Immature natural killer cell (primary cell): ENCODE data around the gene NAA35. TPM values are rescaled to one million over a fixed set of nuclear protein-coding genes. Genes with fewer than 3 reads are reported as not detected.
"Not testable (repeated sequence)": the region's sequence is repeated elsewhere in the genome, so short reads cannot be mapped to it uniquely, and the experiment has no call there.

Experiments used
- DNase-seq, 3 donors: peaks; one replicate each; pipeline ENCODE4 v3.0.0; 2022; ENCODE audit warnings: mixed read lengths in 1 of 3
- H3K27ac Mint-ChIP-seq, 6 donors: one replicate each; pipeline ENCODE4 v1.8.0; 2020; ENCODE audit warnings: mixed read lengths in 6 of 6, mild to moderate bottlenecking in 5 of 6, inconsistent platforms in 4 of 6, moderate library complexity in 3 of 6
- H3K27me3 Mint-ChIP-seq, 3 donors: one replicate each; pipeline ENCODE4 v1.8.0; 2020 to 2021; ENCODE audit warnings: low read depth in 3 of 3, mild to moderate bottlenecking in 3 of 3, mixed read lengths in 3 of 3, moderate library complexity in 3 of 3, inconsistent platforms in 1 of 3
- H3K36me3 Mint-ChIP-seq, 3 donors: one replicate each; pipeline ENCODE4 v1.8.0; 2020; ENCODE audit warnings: mixed read lengths in 3 of 3, inconsistent platforms in 2 of 3, mild to moderate bottlenecking in 2 of 3
- H3K4me1 Mint-ChIP-seq, 2 donors: one replicate each; pipeline ENCODE4 v1.8.0; 2020; ENCODE audit warnings: inconsistent platforms in 2 of 2, mild to moderate bottlenecking in 2 of 2, mixed read lengths in 2 of 2, moderate library complexity in 1 of 2
- H3K4me3 Mint-ChIP-seq, 5 donors: one replicate each; pipeline ENCODE4 v1.8.0; 2020; ENCODE audit warnings: mild to moderate bottlenecking in 5 of 5, mixed read lengths in 5 of 5, inconsistent platforms in 3 of 5, moderate library complexity in 3 of 5
- H3K9me3 Mint-ChIP-seq, 6 donors: one replicate each; pipeline ENCODE4 v1.8.0; 2020; ENCODE audit warnings: mild to moderate bottlenecking in 6 of 6, mixed read lengths in 6 of 6, inconsistent platforms in 4 of 6, moderate library complexity in 3 of 6
- polyA plus RNA-seq, 3 donors: library from polyadenylated mRNA; unstranded; fragments of 300-500 nt; fragmentation: Illumina TruSeq; gene quantifications; one replicate each; pipeline ENCODE4 v1.2.3, GENCODE V29; 2021

NAA35 gene
- polyA plus RNA-seq, 3 donors from 2014 or later = 9.1 to 15.2 (median 12.8) TPM

DNA sequence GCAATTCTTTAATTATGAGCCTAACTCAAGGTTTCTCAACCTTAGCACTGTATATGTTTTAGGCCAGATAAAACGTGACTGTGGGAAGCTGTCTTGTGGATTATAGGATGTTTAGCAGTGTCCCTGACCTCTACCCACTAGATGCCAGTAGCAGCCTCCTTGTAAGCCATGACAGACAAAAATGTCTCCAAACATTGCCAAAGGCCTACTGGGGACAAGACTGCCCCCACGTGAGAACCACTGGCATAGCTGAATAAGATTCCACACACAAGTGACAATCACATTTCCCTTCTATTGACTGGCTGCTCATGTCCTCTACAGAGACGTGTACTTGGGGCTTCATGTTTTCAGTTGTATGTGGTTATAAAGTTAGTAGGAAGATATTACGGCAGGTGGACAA lies 103.1 kb downstream of the NAA35 start:
- Mint-ChIP-seq H3K36me3 (peaks cover 0 to 19% (median 0%) of the 10 kb centered on the region in 3 donors), H3K27me3 (peaks cover 0 to 2% (median 1%) of the 10 kb centered on the region in 3 donors), H3K9me3 (no peaks in the 10 kb centered on the region), H3K4me3 (no peak overlapping the region), H3K4me1 (no peaks in the 10 kb centered on the region), H3K27ac (no peak overlapping the region)
- DNase-seq = no peak

DNA sequence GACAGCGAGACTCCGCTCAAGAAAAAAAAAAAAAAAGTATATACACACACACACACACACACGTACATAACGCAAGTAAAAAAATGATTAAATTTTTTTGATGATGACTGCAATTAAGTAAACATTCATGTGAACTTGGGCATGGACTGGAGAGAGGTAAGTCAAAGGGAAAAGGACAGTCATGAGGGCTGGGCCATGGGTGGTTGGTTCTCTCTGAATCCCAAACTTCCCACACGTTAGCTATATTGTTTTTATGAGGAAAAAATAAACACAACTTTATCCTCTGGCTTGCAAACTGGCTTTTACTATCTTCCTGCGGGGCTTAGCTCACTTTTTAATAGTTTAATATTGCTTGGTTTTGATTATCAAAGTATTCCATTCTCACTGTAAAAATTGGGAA lies 104.7 kb downstream of the NAA35 start:
- Mint-ChIP-seq H3K9me3 (no peaks in the 10 kb centered on the region), H3K4me1 (no peaks in the 10 kb centered on the region), H3K27ac (no peak overlapping the region), H3K27me3 (peaks cover 0 to 2% (median 1%) of the 10 kb centered on the region in 3 donors), H3K4me3 (no peak overlapping the region), H3K36me3 (peaks cover 0 to 18% (median 0%) of the 10 kb centered on the region in 3 donors)
- DNase-seq = no peak

DNA sequence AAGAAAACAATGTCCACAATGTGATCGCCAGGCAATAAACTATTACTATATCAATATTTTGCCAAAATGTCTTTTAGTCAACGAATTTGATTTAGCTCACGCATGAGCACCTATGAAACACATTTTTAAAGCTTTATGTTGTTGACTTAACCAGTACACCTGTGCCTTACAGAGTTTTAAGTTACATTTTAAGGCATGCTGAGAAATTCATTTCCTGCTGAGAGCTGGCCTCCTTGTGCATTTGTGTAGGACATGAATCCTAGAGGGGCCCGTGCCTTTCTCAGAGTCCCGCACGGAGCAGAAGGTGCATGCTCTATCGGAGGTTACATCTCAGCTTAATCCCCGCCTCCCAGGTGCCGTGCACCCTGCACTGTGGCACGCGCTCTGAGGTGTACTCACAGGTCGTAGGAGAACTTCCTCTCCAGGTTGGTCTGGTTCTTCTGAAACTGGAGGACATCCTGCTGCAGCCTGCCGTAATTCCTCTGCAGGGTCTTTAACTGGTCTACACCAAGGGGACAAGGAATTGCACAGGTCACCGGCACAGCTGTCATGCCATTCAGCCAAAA lies 105.2 kb downstream of the NAA35 start:
- Mint-ChIP-seq H3K27me3 (peaks cover 0 to 2% (median 1%) of the 10 kb centered on the region in 3 donors), H3K9me3 (no peaks in the 10 kb centered on the region), H3K4me3 (no peak overlapping the region), H3K27ac (no peak overlapping the region), H3K36me3 (peaks cover 0 to 18% (median 0%) of the 10 kb centered on the region in 3 donors), H3K4me1 (peaks cover 0 to 2% of the 10 kb centered on the region in 2 donors)
- no peak for DNase-seq

DNA sequence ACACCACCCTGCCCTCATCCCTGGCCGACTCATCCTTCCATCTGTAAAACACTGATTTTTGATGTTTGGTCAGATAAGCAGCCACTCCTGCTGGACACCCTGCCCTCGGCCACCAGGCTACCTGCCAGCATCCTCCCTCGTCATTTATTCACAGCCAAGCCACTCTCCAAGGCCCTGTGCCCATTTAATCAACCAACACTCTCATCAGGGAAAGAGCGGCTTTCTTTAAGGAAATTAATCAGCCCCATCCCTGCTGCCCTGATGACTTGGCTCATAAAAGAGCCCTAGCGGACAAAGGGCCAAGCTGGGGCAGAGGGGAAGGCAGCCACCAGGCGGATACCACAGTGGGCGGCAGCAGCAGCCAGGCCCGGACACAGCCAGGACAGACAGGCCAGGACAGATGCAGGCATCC lies 106.0 kb downstream of the NAA35 start:
- H3K9me3 Mint-ChIP-seq = no peaks in the 10 kb centered on the region
- H3K27ac Mint-ChIP-seq = no peak overlapping the region
- no peak overlapping the region for H3K4me3 Mint-ChIP-seq
- no peak for DNase-seq
- H3K4me1 Mint-ChIP-seq = peaks cover 0 to 2% of the 10 kb centered on the region in 2 donors
- peaks cover 0 to 18% (median 0%) of the 10 kb centered on the region in 3 donors for H3K36me3 Mint-ChIP-seq
- peaks cover 0 to 2% (median 1%) of the 10 kb centered on the region in 3 donors for H3K27me3 Mint-ChIP-seq

DNA sequence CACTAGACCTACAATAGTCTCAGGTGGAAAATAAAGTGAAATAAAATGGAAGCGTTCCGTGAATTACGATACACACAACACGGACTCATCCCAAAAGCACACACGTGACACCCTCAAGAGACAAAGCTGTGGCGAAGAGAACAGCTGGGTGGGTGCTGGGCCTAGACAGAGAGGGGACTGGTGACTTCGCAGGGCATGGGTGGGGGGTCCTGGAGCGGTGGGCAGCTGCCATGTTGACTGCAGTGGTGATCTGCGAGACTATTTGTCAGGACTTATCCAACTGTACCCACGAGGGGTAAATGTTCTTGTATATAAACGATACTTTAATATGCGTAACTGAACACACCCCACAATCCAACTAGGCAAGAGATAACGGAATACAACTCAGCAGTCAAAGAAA lies 106.4 kb downstream of the NAA35 start:
- H3K9me3 Mint-ChIP-seq = peaks cover 0 to 2% (median 0%) of the 10 kb centered on the region in 6 donors
- H3K4me3 Mint-ChIP-seq = no peak overlapping the region
- no peak for DNase-seq
- peaks cover 0 to 21% (median 0%) of the 10 kb centered on the region in 3 donors for H3K36me3 Mint-ChIP-seq
- peaks cover 0 to 3% of the 10 kb centered on the region in 2 donors for H3K4me1 Mint-ChIP-seq
- no peak overlapping the region for H3K27ac Mint-ChIP-seq
- peaks cover 0 to 2% (median 1%) of the 10 kb centered on the region in 3 donors for H3K27me3 Mint-ChIP-seq

DNA sequence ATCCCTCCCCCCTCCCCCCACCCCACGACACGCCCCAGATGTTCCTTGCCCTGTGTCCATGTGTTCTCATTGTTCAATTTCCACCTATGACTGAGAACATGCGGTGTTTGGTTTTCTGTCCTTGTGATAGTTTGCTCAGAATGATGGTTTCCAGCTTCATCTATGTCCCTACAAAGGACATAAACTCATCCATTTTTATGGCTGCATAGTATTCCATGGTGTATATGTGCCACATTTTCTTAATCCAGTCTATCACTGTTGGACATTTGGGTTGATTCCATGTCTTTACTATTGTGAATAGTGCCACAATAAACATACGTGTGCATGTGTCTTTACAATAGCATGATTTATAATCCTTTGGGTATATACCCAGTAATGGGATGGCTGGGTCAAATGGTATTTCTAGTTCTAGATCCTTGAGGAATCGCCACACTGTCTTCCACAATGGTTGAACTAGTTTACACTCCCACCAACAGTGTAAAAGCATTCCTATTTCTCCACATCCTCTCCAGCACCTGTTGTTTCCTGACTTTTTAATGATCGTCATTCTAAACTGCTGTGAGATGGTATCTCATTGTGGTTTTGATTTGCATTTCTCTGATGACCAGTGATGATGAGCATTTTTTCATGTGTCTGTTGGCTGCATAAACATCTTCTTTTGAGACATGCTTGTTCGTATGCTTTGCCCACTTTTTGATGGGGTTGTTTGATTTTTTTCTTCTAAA lies 107.2 kb downstream of the NAA35 start:
- H3K9me3 Mint-ChIP-seq, H3K27ac Mint-ChIP-seq, DNase-seq, H3K4me1 Mint-ChIP-seq, H3K27me3 Mint-ChIP-seq, H3K4me3 Mint-ChIP-seq: not testable (repeated sequence)
- H3K36me3 Mint-ChIP-seq = peaks cover 0 to 22% (median 0%) of the 10 kb centered on the region in 3 donors

DNA sequence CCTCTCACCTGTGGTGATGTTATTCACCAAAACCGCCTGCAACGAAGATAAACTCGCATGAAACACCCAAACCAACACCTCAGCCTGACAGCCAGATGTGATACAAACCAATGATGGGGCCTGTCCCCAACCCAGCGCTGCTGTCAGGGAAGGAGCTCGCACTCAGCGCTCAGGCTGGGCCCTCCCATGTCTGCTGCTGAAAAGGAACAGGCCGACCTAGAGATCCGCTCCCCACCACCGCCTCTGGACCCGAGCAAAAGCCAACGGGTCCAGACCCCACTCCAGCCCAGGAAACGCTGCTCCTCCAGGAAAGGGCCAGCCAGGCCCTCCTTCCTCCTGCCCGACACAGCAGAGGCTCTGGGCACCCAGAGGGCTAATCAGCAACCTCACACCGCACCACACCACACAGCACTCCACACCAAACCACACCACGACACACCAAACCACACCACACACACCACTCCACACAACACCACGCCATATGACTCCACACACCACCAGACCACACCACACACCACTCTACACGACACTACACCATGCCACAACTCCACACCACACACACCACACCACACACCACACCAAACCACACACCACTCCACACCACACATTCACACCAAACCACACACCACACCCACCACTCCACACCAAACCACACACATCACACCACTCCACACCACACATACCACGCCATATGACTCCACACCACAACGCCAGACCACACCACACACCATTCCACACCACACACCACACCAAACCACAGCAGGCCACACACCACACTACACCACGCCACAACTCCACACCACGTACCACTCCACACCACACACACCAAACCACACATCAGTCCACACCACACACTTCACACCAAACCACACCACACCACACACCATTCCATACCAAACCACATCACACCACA lies 111.9 kb downstream of the NAA35 start:
- H3K36me3 Mint-ChIP-seq = peaks cover 0 to 14% (median 0%) of the 10 kb centered on the region in 3 donors
- peak overlapping the region in 2 of 6 donors; percentile 56 to 65 for H3K27ac Mint-ChIP-seq
- peaks cover 0 to 4% (median 0%) of the 10 kb centered on the region in 6 donors for H3K9me3 Mint-ChIP-seq
- H3K27me3 Mint-ChIP-seq = peaks cover 0 to 1% (median 0%) of the 10 kb centered on the region in 3 donors
- H3K4me1 Mint-ChIP-seq = peaks cover 17 to 18% of the 10 kb centered on the region in 2 donors
- peak; percentile 8 to 23 (median 22) for DNase-seq
- no peak overlapping the region for H3K4me3 Mint-ChIP-seq

DNA sequence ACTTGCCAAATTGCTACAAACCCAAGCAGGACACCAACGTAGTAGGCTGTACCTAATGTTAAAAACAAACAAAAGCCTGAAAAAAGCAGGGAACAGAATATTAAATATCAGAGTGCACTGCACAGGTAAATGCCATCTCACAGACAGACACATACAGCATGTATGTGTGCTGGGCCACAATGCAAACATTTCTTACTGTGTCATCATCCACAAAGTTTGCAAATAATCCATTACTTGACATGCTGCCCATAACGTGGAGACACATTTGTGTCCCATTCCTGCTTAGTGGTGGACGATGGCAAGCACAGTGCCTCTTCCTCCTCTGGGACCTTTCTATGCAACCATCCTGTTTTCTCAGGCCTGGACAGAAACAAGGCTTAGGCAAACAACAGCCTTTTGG lies 113.7 kb downstream of the NAA35 start:
- Mint-ChIP-seq H3K27me3 (no peaks in the 10 kb centered on the region), H3K4me3 (peak overlapping the region in 1 of 5 donors; percentile 63), H3K36me3 (peaks cover 0 to 5% (median 0%) of the 10 kb centered on the region in 3 donors), H3K9me3 (peaks cover 0 to 4% (median 0%) of the 10 kb centered on the region in 6 donors), H3K27ac (peak overlapping the region in 1 of 6 donors; percentile 36), H3K4me1 (peaks cover 17 to 18% of the 10 kb centered on the region in 2 donors)
- no peak for DNase-seq

DNA sequence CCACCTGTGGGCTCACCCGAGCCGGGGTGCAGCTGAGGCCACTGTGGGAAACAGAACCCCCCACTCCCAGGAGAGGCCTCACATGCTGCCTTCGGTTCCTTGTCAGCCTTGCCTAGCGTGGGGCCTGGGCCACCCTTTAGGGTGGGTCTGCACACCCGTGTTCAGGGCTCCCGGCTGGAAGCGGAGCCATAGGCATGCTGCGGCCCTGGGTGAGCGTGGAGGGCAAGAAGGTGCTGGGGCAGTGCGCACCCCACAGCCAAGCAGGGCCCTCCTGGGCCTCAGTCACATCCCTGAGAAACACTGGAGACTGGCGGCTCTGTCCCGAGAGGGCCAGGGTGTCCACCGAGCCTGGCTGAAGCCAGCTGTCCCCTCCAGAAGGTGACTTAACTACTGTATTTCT lies 116.5 kb downstream of the NAA35 start:
- Mint-ChIP-seq H3K27ac (no peak overlapping the region), H3K27me3 (no peaks in the 10 kb centered on the region), H3K4me1 (peaks cover 15 to 17% of the 10 kb centered on the region in 2 donors), H3K4me3 (no peak overlapping the region), H3K9me3 (no peaks in the 10 kb centered on the region), H3K36me3 (peaks cover 0 to 10% (median 8%) of the 10 kb centered on the region in 3 donors)
- DNase-seq = no peak

DNA sequence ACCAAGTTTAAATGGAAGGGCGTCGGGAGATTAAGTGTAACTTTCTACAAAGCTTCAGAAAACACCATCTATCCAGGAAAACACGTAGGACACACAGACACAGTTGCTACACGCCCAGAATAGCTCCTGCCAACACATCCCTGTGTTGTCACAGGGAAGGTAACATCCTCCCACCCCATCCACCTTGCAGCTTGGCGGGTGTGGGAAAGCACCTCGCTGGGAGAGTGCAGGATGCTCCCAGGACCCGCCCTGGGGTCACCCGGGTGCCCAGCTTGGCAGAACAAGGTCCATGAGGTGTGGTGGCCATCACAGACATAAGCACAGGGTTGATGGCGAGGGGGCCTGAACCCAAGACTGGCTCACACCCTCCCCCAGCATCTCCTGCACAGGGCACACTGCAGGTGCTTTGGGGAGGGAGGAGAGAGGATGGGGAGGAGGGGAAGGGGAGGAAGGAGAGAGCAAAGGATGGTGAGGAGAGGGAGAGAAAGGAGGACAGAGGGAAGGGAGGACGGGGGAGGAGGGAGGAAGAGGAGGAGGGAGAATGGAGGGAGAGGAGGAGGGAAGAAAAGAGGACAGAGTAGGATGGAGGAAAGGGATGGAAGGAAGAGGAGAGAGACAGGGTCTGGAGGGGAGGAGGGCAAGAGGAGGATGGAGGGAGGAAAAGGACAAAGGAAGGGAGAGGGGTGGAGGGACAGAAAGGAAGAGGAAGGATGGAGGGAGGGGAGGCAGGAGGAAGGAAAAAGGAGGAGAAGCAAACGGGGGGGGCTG lies 121.2 kb downstream of the NAA35 start:
- Mint-ChIP-seq H3K9me3 (no peaks in the 10 kb centered on the region), H3K27me3 (peaks cover 0 to 3% (median 2%) of the 10 kb centered on the region in 3 donors), H3K4me1 (no peaks in the 10 kb centered on the region), H3K4me3 (no peak overlapping the region), H3K36me3 (peaks cover 0 to 15% (median 8%) of the 10 kb centered on the region in 3 donors), H3K27ac (peak overlapping the region in 2 of 6 donors; percentile 26 to 33)
- no peak for DNase-seq

DNA sequence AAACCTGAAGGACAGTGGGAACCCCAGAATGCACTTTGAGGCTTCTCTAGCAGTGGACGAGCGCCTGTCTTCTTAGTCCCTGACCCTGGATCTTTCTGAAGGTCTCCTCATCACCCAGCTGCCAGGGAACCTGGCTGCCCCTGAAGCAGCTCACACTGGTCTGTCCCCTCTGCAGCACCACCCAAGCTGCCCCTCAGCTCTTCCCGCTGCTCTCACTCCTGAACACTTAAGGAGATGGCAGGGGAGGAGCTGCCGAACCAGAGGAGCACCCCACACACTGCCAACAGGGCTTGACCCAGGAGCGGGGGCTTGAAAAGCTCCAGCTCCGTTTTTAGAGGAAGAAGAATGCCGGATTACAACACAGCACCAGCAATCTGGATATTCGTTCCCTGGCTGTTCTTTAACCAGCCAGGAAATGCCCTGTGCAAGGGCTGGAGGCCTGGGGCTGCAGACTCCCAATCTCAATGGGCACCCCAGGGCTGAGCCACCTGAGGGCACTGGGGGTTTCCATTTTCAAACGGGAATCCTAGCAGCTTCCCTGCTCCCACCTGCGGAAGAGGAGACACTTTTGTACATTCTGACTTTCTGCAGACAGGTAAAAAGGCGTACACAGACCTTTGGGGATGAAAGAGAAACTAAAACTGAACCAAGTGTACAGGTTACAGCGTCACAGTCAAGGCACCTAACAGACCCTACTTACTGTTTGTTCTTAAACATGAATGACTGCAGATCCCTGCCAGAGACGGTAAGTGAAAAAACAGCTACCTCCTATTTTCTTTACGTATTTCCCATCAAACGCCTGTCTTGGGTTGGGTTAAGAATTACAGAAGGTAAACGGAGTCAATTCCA lies 122.1 kb downstream of the NAA35 start:
- Mint-ChIP-seq H3K4me1 (no peaks in the 10 kb centered on the region), H3K36me3 (peaks cover 0 to 15% (median 8%) of the 10 kb centered on the region in 3 donors), H3K4me3 (no peak overlapping the region), H3K9me3 (no peaks in the 10 kb centered on the region), H3K27me3 (peaks cover 0 to 5% (median 2%) of the 10 kb centered on the region in 3 donors), H3K27ac (peak overlapping the region in 1 of 6 donors; percentile 23)
- DNase-seq = no peak

DNA sequence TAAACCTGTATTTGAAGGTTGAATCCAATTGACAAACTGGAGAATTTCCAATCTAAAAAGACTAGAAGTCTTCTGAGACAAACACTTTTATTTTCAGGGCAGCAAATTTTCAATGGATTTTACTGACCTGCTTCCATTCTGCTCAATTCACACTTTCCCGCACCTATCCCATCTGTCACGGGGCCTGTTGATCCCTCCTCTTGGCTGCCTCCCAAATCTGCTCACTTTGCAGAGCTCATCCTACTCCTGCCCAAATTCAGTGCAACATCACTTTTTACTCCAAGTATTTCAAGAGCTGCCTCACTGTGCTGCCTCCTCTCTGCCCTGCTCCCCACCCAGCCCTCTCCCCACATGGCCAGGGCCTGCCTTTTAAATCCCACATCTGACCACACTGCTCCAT lies 123.3 kb downstream of the NAA35 start:
- Mint-ChIP-seq H3K27ac (no peak overlapping the region), H3K4me3 (no peak overlapping the region), H3K27me3 (peaks cover 0 to 5% (median 2%) of the 10 kb centered on the region in 3 donors), H3K9me3 (no peaks in the 10 kb centered on the region), H3K4me1 (no peaks in the 10 kb centered on the region), H3K36me3 (peaks cover 0 to 15% (median 8%) of the 10 kb centered on the region in 3 donors)
- DNase-seq = no peak
